ENCODE results near the gene APBA1.

Gene APBA1

GRCh38 chr9:69494763-69495162 lies 177.4 kb downstream of the APBA1 start:
- no peak overlapping the region for H3K27ac ChIP-seq
- TF ChIP-seq CTCF (conservative IDR thresholded peaks at IDR 0.05) (no peak), ZFX (IDR thresholded peaks at IDR 0.05) (no peak)

GRCh38 chr9:69494208-69494607 lies 178.0 kb downstream of the APBA1 start:
- TF ChIP-seq CTCF (conservative IDR thresholded peaks at IDR 0.05) (no peak), ZFX (IDR thresholded peaks at IDR 0.05) (no peak)

GRCh38 chr9:69486498-69486897 lies 185.7 kb downstream of the APBA1 start:
- no peak overlapping the region for H3K27ac ChIP-seq
- TF ChIP-seq ZFX (IDR thresholded peaks at IDR 0.05) (no peak), CTCF (conservative IDR thresholded peaks at IDR 0.05) (no peak)

More at GRCh38 chr9:69494208-69494607, 178.0 kb downstream of the APBA1 start:
- no peak overlapping the region for H3K27ac ChIP-seq

GRCh38 chr9:69485466-69485865 lies 186.7 kb downstream of the APBA1 start:
- no peak for TF ChIP-seq ZFX (IDR thresholded peaks at IDR 0.05)
- no peak for TF ChIP-seq CTCF (conservative IDR thresholded peaks at IDR 0.05)
- no peak overlapping the region for H3K27ac ChIP-seq

GRCh38 chr9:69483886-69484422 lies 188.2 kb downstream of the APBA1 start:
- H3K27ac ChIP-seq = no peak overlapping the region
- TF ChIP-seq ZFX (IDR thresholded peaks at IDR 0.05) (no peak), CTCF (conservative IDR thresholded peaks at IDR 0.05) (no peak)

- no peak overlapping the region for H3K27ac ChIP-seq
- no peak for TF ChIP-seq ZFX (IDR thresholded peaks at IDR 0.05)
- no peak for TF ChIP-seq CTCF (conservative IDR thresholded peaks at IDR 0.05)
Measured at GRCh38 chr9:69476797-69477196, 195.4 kb downstream of the APBA1 start.

- H3K27ac ChIP-seq = no peak overlapping the region
- TF ChIP-seq CTCF (conservative IDR thresholded peaks at IDR 0.05) = no peak
Measured at GRCh38 chr9:69476016-69476415, 196.2 kb downstream of the APBA1 start.

All from C4-2B (cell line).